HG02870 (cell line): Measurements from ENCODE around the gene SLC38A8.

Experiments
- ATAC-seq: cut with Tn5 transposase; IDR thresholded peaks from one replicate; pipeline ENCODE4 v1.9.1; 2021; ENCODE audit warnings: mild to moderate bottlenecking, moderate library complexity; ENCODE audit not compliant: unreplicated experiment

SLC38A8 gene

DNA sequence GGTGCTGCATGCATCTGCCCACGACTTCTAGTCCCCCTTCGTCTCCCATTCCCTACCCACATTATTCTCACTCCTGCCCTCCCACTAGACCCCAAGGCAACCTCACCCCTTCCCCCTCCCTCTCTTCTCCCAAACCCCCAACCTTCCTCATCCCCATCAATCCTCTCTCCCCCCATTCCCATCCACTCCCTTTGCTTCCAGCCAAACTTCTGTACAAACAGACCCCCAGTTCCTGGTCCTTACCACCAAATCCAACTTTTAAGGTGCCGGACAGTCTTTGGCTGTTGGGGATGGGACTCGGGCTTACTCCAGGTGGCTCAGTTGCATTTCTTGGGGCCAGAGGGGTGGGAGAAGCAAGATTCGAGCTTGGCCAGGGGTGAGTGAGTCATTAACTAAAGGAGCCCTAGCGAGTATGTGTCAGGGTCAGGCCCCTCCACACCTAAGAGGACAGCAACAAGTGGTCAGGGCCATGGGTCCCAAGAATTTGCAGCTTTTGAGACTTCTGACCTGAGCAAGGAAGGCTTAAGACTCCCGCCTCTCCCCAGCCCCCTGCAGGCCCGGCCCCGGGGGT lies at the start of gene SLC38A8:
Gene SLC38A8 (minus strand): TSS at position 488 of the 571 bp plus-strand sequence. CDS start 638 bp downstream, outside the sequence.
- no peak for ATAC-seq

DNA sequence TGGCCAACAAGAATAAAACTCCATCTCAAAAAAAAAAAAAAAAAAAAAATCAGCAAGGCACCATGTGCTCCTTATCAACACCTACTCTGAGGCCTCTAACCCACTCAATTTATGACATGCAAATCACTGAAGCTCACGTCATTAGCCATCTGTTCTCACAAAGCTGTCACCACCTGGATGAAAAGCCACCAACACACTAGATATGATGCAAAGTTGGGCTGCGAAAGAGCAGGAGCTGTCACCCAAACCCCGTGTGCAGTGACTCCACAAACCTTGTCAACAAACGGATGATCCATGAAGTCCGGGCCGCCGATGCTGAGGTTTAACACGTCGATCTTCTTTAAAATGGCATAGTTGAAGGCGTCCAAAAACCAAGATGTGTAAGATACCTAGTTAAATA lies 48.9 kb upstream of the SLC38A8 start:
- no peak for ATAC-seq

DNA sequence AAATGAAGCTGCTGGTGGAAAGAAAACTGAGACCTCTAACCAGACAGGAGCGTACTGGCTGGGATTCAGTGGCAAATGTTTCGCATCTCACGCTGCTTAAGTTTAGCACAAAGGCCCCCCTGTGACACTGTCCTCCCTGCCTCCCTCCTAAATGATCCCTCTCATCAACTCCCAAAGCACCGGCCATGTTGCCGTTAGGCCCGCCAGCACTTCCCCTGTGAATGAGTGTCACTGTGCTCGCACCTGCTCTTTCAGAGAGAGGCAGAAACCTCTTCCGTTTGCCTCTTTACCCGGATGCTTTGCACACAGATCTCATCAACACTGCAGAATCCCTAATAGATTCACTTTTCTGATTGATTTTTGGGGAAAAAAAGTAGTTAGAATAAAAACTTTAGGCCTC lies 47.6 kb upstream of the SLC38A8 start:
- ATAC-seq = no peak

DNA sequence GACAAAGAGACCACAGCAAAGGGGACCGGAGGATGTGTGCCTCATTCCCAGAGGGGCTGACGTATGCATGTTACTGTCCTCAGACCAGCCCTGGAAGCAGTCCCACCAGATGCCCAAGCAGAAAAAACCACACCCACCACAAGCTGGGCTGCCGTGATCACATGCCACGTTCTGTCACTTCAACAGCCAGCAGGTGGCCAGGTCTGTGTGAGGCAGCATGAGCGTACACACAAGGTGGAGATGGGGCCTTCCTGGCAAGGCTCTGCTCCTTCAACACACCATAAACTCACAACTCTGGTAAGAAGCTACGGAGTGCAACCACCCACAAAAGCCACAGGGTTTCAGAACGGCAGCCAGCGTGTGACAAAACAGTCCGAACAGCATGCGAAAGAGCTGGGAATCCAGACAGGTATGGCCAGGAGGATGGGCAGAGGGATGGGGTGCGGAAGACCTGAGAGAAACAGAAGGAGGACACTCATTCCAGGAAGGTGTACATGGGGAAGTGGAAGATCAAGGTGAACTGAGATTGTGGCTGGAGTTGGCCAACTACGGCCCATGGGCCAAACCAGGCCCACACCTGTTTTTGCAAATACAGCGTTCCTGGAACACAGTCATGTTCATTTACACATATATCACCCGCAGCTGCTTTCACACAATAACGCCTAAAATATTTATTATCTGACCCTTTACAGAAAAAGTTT lies 46.2 kb upstream of the SLC38A8 start:
- peak; percentile 75 for ATAC-seq

DNA sequence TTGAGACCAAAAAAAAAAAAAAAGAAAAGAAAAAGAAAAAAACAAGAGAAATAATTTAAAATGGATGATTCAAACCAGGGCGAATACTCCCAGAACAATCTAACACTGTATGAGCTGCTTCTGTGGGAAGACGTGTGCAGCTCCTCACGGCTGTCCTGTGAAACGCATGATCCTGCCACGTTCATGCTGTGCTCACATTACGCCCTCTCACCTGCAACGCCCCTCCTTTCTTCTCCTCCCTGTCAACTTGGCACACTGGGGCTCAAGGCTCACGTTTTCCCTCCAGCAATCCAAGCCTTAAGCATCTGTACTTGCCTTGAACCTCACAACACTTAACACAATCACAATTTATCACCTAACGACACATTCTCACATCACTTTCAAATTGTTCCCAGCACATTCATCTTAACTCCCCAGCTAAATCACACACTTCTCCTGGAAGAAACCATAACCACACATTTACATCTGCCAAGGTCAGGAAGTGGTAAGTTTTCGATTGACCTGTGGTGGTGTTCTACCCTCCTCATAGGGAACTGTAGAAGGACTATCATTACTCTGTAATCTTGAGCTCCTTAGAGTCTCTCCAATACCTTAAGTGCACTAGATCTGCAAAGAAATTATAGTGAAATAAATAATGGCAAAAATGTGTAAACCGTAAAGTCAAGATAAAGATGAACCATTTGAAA lies 45.0 kb upstream of the SLC38A8 start:
- no peak for ATAC-seq

DNA sequence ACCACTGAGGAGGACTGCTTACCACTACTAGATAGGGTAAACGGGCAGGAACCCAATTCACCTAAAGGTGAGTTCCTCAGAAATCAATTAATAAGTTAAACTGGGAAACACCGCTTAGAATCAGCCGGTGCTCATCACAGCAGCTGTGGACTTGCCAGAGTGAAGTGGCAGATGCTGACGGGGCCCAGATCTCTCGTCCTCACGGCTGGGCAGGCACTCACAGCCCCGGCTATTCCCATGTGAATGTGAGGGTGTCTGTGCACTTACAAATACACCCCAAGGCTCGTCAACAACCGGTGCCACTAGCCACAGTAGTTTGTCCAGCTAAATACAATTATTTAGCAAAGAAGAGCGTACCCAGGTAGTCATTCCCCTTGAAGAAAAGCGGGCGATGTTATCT lies 44.4 kb upstream of the SLC38A8 start:
- no peak for ATAC-seq

DNA sequence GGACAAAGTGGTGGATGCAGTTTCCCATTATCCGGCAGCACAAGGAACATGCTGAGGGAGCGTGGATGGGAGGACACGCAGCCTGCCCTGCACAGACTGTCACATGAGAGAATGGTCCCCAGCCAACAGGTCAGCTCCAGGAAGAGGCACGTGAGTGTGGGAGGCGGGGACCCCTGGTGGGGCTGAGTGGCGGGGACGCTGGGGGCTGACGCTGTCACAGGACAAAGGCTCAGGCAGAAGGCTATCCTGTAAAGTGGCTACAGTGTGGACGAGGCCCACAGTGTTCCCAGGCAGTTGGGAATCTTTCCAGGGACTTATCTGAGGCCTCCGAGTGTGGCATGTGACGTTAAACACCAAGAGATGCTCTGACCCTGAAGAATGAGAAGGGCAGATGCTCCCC lies 43.7 kb upstream of the SLC38A8 start:
- no peak for ATAC-seq

DNA sequence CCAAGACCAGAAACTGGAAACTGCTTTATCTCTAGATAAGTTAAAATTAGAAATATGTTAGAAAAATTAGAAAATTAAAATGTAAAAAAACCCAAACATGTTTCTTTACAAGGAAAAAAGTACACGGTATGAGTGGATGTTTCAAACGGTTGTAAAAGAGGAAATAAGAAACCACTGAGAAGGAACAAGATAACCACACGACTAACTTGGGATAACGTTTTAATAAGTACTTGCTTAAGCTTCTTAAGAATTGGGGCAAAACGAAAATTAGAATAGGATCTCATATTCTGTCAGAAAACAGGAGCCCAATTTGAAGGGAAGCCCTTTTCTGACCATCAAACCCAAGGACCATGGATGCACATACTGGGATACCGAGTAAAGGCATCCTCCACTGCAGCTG lies 43.2 kb upstream of the SLC38A8 start:
- ATAC-seq = no peak

DNA sequence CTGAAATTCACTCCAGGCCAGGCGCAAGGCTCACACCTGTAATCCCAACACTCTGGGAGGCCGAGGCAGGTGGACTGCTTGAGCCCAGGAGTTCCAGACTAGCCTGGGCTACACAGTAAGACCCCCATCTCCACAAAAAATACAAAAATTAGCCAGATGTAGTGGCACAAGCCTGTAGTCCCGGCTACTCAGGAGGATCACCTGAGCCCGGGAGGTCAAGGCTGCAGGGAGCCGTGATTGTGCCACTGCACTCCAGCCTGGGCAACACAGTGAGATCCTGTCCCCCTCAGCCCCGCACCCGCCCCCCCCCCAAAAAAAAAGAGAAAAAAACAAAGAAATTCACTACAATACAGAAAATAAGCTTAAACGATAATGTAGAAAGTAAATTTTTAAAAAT lies 42.7 kb upstream of the SLC38A8 start:
- ATAC-seq = no peak

DNA sequence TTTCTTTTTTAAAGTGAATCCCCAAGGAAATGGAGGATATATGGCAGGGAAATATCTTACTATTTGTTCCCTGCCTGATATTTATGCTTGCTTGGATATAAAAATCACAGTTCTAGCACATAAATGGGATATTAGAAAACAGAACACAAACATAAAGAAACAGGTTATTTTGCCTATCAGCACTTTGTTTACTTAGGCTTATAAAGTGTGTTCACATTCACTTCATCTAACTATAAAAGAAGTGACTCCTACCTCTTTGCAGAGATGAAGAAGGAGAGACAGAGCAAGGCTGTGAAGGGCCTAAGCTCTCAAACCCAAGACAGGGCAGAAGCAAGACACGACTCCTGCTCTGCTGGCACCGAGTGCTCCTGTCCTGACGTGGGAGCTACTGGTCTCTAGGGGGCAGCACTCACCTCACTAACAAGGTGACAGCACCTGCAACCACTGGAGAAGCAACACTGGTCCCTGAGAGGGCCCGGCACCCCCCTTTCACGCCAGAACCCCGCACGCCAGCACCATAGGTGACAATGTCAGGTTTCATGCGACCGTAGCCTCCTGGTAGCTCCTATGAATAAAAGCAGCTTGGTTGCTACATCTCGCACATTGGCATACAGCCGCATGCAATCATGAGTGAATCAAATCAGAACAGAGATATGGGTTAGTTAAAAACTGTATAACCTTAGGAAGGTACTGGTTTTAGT lies 42.1 kb upstream of the SLC38A8 start:
- ATAC-seq = peak; percentile 39

DNA sequence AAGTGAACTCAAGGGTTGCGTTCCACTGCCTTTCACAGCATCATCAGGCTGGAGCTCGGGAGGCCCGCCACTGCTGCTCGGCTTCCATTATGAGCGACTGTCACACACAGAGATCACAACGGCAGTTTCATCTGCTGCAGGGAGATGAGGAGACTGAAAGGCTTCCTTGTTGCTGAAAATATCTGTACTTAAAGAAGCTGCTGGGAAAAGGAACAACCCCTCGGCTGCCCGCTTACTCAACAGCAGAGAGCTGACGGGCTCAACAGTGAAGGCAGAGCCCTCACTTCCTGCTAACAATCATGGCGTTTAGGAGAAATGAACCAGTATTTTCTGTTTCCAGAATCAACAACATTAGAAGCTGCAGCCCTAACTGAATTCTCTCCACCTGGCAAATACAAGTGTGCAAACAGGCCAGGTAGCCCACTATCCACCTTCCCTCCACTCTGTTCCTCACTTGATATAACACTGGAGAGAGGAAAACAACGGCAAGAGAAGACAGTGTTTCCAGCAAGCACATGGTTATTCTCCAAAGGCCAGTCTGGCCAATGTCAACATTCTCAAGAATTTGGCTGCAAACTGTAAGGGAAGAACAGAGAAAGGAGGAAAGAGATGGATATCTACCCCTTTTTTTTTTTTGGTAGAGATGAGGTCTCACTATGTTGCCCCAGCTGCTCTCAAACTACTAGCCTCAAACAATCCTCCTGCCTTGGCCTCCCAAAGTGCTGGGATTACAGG lies 40.4 kb upstream of the SLC38A8 start:
- no peak for ATAC-seq

DNA sequence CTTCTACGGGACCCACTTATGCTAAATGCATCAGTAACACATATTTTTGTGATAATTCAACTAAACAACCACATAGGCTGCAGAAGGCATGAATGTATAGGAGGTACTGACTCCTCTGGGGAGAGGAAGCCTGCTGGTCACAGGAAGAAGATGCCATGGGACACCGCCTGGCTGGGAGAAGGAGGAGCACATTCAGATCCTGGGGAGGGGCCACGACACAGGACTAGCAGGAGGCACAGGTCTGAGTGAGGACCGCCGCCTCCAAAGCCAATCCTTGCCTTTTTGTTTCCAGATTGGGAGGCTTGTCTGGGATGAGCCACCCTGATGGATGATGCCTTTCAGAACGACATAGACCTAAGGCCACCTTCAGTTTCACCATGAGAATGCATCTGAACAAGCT lies 39.5 kb upstream of the SLC38A8 start:
- ATAC-seq = no peak

DNA sequence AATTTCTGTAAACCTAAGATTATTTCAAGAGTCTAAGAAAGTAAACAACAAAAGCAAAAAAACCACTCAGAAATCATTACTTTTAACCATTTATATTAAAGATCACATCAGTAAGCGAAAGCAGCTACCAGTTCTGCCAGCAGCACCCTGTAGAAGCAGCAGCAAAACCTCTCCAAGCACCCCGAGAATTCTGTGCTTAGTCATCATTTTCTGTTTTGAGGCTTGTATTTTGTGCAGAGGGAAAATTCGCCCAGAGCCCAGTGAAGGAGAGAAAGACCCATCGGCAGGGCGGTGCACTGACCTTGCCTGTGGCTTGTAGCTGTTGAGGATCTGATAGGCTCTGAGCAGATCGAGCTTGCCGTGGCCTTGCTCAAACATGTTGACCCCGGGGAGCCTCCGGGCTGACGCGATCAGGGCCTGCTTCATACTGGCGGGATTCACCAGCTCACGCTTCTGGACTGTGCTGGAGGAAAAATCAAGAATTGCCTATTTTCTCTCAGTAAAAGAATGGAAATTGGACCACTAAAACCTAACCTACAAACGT lies 38.9 kb upstream of the SLC38A8 start:
- ATAC-seq = no peak

DNA sequence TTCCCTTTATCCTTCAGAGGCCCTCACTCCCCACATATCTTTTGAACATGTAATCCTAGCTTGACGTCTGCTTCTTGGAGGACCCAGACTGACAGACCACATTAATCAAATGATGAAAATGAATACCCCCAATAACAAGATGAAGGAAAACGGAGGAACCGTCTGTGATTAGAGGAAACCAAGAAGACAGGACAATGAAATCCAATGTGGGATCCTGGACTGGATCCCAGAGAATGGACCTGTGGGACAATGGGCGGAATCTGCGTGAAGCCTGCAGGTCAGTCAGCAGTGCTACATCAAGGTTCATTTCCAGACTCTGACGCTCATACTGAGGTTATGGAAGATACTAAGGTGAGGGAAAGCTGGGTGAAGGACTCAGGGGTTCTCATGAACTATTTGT lies 38.2 kb upstream of the SLC38A8 start:
- no peak for ATAC-seq

DNA sequence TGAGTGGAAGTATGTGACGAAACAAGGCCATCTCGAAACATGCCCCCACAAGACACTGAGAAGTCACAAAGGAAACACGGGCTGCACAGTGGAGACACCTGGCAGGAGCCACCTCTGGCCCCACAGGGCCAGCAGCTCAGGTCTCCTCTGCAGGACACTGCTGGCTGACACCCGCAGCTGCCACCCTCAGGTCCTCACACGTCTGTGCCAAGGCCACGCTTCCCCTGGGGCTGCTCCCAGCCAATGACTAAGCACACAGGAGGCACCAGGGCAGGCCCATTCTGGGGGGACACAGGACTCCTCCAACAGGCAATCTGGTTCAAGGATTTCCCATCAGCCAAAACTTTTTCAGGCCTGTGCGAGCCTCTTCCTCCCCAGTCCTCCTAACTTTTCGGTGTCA lies 37.8 kb upstream of the SLC38A8 start:
- no peak for ATAC-seq

DNA sequence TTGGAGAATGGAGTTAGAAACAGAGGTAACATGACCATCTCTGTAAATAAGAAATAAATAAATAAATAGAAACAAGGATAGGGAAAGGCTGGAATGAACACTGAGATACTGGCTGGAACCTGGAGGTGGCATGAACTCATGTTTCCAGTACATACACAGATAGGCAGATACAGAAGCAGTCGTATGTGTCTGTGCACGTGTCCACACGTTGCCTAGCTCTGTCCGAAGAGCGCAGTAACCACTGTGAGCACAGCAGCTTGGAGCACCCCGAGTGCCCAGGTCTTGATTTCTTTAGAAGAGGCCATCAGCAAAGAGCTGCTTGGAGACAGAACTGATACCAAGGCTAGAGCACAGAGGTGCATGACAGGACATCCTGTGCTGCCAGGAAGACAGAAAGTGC lies 37.1 kb upstream of the SLC38A8 start:
- ATAC-seq = no peak

DNA sequence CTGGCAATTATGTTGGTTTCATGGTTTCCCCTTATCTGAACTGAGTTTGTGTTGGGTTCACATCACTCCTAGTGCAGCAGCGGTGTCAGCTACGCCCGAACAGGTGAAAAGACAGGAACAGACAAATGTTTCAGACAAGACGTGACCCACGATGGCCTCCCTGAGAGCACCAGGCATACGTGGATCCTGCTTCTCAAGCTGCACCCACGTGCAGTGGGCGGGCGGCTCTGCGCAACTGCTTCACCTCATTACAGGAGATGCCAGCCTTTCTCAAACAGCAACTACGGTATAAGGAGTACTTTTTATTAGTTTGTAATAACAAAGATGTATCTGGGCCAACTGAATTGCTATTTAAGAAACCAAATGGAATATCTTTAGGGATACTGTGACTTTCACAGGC lies 32.8 kb upstream of the SLC38A8 start:
- no peak for ATAC-seq

DNA sequence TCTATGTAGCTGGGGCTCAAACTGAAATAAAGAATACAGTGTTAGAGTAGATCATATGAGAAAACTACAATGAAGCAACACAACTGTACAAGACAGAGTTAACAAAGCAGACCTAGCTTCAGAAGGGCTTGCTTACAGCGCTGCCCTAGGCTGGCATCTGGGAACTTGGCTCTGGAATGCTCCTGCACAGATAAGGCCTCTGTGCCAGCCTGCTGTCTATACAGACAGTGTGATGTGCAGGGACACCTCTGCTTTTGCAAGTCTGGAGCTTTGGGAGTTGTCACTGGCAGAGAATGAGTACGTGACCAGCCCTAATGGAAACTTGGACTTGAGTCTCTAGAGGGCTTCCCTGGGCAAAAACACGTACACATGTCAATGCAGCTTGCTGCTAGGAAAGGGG lies 32.1 kb upstream of the SLC38A8 start:
- no peak for ATAC-seq

DNA sequence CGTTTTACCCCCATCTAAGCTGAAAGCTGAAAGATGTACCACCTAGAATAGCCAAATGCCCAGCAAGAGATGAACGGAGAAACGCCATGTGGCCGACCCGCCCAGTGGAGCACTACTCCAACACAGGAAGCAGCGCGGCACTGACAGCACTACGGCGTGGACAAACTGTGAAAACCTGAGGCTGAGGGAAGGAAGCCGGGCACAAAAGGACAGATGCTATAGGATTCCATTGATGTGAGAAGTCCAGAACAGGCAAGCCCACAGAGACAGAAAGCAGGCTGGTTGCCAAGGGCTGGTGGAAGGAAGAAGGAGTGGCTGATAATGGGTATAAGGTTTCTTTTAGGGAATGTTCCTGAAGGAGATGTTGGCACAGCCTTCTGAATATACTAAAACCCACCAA lies 29.4 kb upstream of the SLC38A8 start:
- no peak for ATAC-seq

DNA sequence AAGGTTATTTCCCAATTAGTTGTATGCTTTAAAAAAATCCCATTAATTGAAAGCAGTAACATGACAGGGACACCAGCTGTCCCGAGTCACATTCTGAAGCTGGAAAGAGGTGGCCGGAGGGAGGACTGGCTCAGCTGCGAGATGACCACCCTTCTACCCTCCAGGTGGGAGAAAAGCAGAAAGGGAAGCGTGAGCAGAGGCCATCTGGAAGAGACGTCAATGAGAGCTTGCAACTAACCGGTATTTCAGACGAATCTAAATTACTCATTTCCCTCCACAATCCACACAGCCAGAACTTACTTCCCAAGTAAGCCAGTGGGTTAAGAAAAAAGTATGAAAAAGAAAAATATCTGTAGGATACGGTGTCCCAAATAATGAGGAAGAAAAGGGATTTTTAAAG lies 28.5 kb upstream of the SLC38A8 start:
- ATAC-seq = no peak

DNA sequence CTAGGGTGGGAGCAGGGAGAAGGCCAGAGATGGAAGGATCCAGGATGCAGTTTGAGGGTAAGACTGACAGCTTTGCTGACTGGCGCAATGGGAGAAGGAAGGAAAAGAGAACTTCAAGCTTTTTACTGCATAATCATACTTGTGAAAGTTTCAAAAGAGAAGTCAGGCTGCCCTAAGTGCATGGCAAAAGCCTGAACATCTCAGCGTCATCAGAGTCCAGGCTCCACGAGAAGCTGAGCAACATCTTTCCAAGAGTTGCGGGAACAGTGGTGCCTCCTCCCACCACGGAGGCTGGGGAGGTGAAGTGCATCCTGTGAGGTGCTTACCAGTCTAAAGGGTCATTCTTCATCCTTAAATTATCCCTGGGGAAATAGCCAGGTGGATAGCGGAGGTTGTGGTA lies 26.9 kb upstream of the SLC38A8 start:
- no peak for ATAC-seq
